ENCODE data around the gene NINJ2.

DNA sequence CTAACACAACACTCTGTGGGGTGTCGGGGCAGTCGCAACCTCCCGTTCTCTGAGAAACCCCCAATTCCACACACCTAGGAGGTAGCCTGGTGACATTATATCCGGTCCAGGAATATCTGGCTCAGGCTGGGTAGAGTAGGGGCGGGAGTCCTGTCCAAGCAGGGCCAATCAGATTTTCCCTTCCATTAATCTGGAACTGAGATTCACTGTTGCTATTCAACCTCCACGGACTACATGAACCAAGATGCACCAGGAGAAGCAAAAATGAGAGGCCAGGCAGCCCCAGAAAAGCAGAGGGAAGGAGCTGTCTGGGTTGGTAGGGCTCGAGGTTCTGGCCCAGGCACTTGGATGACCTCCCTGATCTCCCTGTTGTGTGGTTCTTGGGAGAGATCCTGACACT, 51.0 kb downstream of the NINJ2 start:
- TF ChIP-seq POLR2A (IDR thresholded peaks at IDR 0.05) (no peak), EP300 (IDR thresholded peaks at IDR 0.05) (no peak), POLR2AphosphoS5 (IDR thresholded peaks at IDR 0.05) (no peak)
- TF ChIP-seq, protein P1, sequence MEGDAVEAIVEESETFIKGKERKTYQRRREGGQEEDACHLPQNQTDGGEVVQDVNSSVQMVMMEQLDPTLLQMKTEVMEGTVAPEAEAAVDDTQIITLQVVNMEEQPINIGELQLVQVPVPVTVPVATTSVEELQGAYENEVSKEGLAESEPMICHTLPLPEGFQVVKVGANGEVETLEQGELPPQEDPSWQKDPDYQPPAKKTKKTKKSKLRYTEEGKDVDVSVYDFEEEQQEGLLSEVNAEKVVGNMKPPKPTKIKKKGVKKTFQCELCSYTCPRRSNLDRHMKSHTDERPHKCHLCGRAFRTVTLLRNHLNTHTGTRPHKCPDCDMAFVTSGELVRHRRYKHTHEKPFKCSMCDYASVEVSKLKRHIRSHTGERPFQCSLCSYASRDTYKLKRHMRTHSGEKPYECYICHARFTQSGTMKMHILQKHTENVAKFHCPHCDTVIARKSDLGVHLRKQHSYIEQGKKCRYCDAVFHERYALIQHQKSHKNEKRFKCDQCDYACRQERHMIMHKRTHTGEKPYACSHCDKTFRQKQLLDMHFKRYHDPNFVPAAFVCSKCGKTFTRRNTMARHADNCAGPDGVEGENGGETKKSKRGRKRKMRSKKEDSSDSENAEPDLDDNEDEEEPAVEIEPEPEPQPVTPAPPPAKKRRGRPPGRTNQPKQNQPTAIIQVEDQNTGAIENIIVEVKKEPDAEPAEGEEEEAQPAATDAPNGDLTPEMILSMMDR (IDR thresholded peaks at IDR 0.05): no peak
